Germinal center (tissue), 1 donor: ENCODE results near the gene TAC4.

Experiments used
- DNase-seq: peaks from one replicate; pipeline ENCODE4 v3.0.0; 2012; ENCODE audit warnings: mixed read lengths, low spot score

TAC4 gene

DNA sequence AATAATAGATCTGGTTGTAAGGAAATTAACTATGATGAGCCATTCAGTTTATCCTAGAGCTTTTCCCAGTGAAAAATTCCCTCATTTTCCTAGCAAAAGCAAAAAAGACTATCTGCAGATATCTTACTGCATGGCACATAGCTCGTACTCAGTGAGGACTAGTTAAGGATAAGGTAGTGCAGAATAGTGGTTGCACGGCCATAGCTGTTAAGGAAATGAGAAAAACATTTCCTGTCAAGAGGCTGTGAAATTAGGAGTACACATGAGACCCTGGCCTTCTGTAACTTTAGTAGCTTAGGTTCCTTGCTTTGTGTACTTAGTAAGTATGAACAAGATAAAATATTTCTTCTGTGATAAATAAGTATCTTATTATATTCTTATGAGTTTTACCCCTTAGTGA lies 49.1 kb downstream of the TAC4 start:
- DNase-seq, result no peak

DNA sequence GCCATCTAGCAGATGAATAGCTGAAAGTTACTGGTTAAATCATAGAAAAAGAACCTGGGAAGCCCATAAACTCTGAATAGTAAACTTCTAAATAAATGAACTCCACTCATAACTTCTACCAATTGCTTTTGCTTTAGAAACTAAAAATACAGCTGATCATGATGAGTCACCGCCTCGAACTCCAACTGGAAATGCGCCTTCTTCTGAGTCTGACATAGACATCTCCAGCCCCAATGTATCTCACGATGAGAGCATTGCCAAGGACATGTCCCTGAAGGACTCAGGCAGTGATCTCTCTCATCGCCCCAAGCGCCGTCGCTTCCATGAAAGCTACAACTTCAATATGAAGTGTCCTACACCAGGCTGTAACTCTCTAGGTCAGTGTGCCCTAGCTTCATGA lies 49.7 kb downstream of the TAC4 start:
- no peak for DNase-seq

DNA sequence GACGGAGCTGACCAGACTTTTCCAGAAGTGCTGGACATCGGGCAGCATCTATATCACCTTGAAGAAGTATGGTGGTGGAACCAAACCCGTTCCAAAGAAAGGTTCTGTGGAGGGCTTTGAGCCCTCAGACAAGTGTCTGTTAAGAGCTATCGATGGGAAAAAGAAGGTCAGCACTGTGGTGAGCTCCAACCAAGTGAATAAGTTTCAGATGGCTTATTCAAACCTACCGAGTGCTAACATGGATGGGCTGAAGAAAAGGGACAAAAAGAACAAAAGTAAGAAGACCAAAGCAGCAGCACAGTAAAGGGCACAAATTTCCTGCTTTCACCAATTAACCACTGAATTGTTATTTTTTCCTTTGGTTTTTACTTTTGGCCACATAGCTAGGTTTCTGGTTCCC lies 52.5 kb downstream of the TAC4 start:
- no peak for DNase-seq

DNA sequence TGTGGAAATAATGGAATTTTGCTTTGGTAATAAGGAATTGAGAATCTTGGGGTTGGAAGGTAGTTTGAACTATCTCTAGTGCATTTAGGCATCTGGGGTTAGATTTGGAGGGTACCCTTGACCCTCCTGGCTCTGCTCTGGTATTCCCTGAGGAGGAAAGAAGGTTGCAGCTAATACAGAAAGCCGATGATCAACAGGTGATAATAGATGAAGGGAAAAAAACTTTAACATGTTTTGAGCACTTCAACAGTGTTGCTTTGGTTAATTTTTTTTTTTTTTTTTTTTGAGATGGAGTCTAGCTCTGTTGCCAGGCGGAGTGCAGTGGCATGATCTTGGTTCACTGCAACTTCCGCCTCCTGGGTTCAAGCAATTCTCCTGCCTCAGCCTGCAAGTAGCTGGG lies 54.6 kb downstream of the TAC4 start:
- DNase-seq, result no peak

DNA sequence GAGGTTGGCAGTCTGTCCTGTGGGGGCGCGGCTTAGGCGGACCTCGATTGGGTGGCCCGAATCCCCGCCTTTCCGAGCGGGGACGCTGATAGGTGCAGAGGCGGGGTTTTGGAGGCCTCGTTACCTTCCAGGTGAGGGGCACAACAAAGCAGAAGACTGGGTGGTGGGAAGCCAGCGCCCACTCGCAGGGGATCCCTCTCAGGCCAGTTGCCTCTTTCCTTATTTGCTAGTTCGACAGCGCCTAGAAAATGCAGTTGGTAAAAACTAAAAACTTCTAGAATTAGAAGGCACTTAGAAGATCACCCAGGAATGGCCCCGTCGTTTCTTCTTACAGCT lies 58.7 kb downstream of the TAC4 start:
- DNase-seq, result no peak

DNA sequence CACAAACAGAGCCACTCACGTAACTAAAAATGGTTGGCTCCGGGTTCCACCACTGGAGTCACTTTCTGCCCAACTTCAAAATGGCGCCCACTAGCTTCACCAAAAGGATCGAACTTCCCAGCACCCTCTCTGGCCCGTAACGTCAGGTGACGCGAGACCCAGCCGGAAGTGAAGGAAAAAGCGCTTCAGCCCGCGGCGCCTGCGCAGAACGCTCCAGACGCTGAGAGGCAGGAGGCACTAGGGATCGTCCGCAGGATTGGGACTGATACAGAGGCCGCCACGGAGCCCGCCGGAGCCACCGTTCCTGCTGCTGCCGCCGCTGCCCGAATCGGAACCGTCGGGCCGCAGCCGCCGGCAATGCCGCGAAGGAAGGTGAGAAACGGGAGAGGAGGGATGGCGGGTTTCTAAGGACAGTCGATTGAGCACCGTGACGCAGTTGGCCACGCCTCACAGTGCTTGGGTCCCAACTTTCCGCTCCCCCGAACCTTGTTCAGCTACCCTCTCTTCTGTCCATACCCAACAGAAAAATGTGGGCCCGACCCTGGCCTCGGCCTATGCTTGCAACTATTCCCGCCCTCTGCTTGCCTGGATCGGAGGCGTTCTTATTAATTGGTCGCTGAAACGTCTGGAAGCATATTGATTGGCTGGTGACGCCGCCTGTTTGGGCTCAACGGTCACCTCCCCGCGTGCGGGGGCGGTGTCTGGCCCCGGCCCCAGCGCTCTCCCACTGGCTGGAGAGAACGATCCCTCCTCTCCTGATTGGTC lies 59.2 kb downstream of the TAC4 start, which contains the start of gene KAT7:
KAT7 (plus strand) TSS at position 204 of the 765 bp plus-strand sequence; CDS start at position 358, 154 bp downstream.
- peak; percentile 96 for DNase-seq
